Activated CD8-positive, alpha-beta memory T cell treated with anti-CD3 and anti-CD28 coated beads for 24 hours (primary cell): Measurements from ENCODE around the gene BCL7B.
"Not testable (repeated sequence)": the region's sequence is repeated elsewhere in the genome, so short reads cannot be mapped to it uniquely, and the experiment has no call there.

Source experiments
- DNase-seq: peaks from one replicate; pipeline ENCODE4 v3.0.0-alpha.2; 2020

BCL7B gene

DNA sequence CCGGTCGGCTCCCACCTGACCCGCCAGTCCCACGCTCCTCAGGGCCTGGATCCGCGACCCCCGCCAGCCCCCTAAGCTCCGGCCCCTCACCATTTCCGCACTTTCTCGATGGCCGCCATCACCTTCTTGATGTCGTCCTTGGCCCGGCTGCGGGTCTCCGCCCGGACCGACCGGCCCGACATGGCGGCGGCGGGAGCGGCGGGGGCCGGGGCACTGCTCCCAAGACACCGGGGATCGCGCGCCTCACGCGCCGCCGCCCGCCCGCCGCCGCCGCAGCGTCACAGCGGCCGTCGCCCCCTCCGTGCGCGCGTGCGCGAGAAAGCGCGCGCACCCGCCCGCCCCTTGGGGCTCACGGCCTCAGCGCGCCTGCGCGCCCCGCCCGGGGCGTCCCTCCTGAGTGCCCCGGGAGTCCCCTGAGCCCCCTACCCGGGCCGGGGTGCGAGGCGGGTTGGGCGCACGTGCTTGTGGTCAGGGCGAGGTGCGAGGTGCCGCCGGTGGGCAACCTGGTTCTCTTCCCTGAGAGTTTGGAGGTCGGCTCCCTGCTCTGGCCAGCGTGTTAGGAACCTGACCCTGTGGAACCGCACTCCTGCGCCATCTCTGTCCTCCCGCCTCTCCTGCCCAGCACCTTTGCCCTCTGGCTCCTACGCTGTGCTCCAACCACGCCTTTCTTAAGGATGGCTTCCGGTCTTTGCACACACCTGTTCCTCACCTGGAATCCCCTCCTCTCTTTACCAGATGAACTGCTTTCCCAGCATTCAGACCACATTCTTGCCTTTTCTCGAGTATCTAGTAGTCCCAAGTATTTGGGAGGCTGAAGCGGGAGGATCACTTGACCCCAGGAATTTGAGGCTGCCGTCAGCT lies at the start of gene BCL7B:
Gene BCL7B (minus strand): TSS at position 294 of the 861 bp plus-strand sequence. CDS start 112 bp downstream, at position 182.
- peak; percentile 94 for DNase-seq

DNA sequence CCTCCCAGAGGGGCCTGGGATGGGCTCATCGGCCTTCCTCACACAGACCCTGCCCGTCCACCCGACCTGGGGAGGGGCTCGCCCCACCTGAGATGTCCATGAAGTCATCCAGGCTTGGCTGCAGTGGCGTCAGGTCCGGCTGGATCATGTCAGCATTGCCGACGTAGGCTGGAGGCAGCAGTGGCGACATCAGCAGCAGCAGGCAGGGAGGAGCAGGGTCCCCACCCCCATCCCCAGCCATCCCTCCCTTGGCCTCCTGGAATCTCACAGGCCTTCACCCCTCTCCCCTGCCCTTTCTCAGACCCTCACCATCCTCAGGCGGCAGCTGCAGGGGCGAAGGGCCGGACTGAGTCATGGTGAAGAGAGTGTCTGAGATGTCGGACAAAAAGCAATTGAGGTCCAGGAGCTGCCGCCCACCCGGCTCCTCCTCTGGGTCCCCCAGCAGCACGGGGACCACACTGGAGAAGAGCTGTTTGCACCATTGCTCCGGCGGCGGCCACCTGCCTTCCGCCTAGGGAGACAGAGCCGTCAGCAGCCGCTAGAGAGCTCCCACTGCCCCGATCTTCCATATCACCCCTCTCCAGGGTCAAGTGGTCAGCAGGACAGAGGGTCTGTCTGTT lies 48.2 kb upstream of the BCL7B start:
- no peak for DNase-seq

DNA sequence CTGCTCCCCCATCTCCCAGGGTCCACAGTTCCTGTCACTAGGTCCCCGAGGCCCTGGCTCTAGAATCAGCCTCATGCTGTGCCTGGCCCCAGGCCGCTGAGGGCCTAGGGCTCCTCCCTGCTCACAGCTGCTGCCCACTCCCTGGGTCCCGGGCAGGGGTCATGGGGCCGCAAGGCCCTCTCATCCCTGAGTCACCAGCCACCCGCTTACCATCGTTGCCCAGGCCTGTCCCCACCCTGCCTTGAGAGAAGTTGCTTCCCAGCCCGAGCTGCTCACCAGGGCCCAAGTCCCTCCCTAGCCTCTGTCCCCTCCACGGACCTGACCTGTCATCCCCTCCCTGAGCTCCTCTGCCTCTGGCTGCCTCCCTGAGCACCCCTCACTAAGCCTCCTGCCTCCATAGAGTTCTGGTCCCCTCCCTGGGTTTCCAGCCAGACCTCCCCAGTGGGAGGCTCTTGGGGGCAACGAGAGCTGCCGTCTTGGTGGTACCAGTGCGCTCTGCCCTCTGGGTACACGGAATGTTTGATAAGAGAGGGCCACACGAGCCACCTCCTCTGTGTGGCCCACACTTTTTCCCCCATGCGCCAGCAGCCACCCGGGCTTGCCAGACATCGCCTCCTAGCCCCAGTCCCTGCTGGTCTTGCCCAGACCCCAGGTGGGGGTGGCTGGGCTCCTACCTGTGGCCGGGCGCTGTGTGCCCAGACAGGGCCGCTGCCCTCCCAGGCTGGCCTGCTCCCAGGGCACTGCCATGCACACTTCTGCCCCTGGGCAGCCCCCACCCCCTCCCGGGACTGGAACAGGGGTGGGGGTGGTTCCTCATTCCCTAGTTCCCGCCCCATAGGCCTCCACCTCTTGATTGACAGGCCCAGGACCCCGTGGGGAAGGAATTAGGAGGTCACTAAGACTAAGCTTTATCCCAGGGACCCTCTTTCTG lies 45.5 kb upstream of the BCL7B start:
- no peak for DNase-seq

DNA sequence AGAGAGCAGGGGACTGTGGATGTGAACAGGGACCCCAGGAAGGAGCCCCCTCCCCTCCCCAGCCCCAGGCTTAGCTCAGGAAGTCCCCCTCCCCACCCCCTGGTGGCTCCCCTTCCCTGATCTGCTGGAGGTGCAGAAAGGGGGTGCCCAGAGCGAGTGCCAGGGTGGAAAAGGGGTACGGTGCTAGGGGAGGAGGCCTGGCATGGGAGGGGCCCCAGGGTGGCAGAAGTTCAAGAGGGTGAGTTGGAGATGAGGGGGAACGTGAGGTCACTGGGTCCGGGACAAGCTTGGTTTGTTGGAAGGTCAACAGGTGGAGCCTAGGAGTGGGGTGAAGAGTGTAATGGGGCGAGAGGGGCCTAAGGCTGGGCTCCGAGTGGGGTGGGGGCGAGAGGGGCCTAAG lies 42.4 kb upstream of the BCL7B start:
- no peak for DNase-seq

DNA sequence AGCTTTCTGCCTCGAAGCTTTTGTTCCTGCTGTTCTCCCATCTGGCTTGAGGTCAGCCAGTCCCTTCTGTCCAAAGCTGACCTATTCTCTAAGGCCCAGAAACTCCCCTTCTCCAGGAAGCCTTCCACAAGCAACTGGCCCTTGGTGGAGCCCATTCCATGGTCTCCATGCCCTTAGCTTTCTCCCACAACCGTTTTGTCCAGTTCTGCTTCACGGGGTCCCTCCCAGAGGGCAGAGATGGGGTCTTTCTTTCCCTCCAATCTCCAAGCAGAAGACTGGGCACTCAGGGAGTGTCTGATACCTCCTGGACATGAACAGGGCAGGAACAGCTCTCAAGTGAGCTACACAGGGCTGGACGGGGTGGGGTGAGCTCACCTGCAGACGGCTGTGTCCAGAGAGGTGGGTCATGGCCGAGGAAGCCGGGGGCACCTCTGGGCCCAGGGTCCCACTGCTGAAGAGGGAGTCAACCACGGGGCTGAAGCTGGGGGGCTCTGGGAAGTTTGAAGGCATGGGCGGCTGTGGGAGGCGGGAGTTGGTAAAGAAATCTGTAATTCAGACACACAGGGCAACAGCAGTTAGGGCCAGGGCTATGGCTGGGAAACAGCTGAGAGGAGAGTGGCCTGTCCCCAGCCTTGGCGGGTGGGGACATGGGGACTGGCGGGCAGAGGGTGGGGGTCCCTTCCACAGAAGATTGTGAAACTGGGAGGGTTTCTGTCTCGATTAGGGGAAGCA lies 41.8 kb upstream of the BCL7B start:
- no peak for DNase-seq

DNA sequence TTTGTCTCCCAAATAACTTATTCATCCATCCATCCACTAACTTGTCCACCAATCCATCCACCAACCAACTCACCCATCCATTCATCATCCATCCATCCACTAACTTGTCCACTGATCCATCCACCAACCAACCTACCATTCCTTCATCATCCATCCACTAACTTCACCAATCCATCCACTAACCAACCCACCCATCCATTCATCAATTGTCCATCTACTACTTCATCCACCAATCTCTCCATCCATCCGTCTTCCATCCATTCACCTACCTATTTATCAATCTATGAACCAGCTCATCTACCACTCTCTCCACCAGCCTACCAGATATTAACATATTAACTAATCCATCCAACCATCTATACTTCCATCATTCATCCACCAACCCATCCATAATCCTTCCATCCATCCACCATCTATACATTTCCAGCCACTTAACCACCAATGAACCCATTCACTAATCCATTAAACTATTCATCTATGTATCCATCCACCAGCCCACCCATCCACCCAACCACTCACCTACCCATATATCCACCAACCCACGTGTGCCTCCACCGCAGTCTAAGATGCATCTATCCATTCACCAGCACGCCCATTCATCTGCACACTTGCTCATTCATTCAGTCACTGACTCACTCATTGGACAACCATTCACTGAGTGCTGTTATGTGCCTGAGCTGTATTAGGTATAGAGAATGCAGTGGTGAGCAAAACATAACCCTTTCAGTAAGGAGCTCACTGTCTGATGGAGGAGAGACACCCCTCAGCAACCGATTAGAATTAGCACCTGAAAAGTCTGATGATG lies 40.7 kb upstream of the BCL7B start:
- no peak for DNase-seq

DNA sequence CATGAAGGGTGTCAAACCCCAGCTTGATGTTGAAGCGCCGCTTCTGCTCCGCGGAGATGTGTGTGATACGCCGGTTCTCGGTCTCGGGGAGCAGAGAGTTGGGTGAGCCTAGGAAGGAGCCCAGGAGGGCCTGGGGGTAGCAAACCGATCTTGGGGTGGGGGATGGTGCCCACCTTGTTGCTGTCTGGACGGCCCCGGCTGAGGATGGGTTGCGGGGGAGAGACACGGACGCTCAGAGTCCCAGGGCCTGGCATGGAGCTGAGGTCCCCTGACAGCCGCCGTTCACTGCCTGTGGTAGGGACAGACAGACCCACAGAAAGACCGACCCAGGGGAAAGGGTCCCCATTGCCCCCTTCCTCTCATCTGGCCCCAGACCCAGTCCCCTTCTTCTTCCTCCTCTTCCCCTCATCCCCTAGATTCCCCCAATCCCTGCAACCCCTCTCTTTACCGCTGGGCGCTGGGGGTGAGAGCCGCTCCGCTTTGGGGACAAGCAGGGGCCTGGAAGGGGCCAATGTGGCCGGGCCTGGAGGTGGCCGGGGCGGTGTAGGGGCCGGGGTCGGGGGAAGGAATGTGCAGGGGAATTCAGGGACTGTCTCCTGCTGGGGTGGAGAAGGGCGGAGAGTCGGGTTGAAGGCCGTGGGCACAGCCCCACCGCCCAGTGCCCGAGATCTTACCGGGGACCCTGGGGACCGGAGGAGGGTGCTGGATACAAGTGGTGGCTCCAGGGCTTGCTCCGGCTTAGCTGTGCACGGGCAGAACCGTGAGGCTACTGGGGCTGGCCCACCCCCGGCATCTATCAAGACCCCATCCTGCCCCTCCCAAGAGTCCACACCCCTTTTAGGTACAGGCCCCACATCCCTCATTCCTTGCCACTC lies 38.9 kb upstream of the BCL7B start:
- DNase-seq: no peak

DNA sequence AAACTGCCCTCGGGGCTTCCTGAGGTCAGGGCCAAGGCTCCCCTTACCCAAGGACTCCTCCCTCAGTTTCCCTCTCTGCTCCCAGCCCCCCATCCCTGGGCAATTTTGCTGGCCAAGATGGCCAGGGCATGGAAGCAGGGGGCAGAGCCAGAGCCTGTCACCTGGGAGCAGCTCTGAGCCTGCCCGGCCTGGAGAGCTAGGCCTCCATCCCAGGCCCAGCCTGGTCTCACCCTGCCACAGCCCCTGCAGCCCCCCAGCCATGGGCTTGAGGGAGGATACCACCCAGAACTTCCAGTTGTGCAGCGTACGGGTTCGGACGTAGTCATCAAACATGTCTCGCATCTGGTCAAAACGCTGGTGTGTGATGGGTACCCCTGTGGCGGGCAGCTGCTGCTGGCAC lies 37.9 kb upstream of the BCL7B start:
- no peak for DNase-seq

DNA sequence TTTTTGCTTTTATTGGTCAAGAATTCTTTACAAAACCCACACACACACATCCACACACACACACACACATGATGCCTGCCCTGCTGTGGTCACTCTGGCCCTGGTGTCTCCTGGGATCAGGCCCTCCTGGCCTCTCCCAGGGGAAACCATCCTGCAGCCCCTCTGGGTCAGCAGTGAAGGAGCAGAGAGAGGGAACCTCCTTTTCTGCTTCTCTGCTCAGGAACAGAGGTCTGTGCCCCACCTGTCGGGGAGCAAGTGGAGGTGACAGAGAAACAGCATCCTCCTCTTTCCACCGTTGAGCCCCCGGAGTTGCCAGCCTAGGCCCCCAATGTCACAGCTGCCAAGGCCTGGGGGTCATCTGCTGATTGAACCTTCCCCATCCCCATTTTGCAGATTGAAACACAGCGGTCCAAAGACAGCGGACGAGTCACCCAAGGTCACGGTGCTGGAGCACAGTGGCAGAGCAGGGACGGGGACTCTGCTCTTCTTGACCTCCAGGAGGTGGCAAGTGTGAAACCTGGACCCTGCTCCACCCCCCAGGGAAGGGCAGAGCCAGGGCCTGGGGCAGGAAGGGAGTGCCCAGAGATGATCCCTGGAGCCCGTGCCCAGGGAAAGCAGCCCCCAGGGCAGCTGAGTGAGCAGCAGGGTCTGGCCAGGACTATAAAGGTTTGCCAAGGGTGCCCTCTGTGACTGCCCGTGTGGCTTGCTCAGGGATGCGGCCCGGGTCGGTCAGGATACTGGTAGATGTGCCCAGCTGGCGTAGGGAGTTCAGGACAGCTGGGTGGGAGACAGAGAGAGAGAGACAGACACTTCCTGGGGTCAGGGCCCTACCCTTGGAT lies 35.9 kb upstream of the BCL7B start:
- DNase-seq: no peak

DNA sequence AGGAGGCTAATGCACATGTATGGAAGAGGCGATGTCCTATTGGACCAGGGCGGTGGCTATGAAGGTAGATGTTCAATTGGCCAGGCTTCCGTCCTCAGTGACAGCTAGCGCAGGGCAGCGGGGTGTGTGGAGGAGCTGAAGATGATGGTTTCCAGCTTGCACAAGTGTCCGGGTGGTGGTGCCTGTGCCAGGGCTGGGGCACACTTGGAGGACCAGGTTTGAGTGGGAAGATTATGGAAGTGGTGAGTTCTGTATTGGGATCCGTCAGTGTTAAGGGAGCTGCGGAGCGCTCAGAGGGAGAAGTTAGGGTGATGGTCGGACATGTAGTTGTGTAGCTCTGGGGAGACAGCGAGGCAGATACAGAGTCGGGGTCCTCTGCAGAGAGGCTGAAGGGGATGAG lies 29.4 kb upstream of the BCL7B start:
- no peak for DNase-seq

DNA sequence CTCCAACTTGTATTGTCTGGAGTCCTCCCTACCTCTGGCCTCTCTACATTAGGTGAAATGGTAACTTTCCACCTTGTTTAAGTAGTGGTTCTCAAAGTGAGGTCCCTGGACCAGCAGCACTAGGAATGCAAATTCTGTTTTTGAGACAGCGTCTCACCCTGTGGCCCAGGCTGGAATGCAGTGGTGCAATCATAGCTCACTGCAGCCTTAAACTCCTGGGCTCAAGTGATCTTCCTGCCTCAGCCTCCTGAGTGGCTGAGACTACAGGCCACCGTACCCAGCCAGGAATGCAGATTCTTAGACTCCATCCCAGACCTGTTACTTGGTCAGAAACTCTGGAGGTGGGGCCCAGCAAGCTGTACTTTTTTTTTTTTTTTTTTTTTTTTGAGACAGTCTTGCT lies 27.7 kb upstream of the BCL7B start:
- DNase-seq: no peak

DNA sequence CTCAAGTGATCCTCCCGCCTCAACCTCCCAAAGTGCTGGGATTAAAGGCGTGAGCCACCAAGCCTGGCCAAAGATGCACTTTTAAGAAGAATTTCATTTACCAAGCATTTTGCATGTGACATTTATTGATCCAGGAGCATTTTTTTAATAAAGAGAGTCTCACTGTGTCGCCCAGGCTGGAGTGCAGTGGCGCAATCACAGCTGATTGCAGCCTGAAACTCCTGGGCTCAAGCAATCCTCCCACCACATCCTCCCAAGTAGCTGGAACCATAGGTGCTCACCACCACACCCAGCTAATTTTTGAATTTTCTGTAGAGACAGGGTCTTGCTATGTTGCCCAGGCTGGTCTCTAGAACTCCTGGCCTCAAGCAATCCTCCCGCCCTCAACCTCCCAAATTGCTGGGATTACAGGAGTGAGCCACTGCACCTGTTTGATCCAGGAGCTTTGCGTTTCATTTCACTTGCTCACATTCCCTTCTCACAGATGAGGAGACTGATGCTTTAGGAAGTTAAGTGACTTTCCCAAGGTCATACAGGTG lies 25.2 kb upstream of the BCL7B start:
- no peak for DNase-seq

DNA sequence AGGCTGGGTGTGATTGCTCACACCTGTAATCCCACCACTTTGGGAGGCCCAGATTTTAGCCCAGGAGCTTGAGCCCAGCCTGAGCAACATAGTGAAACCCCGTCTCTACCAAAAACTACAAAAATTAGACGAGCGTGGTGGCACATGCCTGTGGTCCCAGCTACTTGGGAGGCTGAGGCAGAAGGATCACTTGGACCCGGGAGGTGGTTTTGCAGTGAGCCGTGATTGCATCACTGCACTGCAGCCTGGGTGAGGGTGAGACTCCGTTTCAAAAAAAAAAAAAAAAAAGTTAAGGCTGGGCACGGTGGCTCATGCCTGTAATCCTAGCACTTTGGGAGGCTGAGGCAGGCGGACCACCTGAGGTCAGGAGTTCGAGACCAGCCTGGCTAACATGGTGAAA lies 23.5 kb upstream of the BCL7B start:
- not testable (repeated sequence) for DNase-seq

DNA sequence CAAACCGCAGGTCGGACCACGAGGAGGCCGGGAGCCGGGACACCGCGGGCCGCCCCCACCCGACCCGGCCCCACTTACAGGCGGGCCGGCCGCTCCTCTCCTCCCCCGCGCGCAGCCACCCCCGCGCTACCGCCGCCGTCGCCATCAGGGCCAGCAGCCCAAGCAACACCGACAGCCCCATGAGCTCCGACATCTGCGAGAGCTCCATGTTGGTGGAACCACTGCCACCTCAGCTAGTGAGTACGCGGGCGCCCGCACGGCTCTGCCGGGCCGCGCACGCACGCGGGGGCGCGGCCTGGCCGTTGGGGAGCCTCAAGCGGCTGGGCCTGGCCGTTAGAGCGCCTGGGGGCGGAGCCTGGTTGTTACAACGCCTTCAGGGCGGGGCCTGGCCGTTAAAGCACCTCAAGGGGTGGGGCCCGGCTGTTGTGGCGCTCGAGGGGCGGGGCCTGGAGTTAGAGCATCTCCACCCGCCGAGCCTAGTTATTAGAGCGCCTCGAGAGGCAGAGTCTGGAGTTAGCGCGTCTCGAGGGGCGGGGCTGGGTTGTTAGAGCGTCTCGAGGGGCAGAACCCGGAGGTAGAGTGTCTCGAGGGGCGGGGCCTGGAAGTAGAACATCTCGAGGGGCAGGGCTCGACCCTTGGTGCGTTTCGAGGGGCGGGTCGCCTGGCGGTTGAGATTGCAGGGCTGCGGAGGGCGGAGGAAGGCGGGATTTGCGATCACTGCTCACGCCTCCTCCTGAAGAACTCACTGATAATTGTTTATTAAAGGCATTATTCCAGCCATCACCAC lies 21.0 kb upstream of the BCL7B start, which contains the start of gene TBL2:
Gene TBL2 (minus strand): TSS at position 238 of the 787 bp plus-strand sequence. CDS start 30 bp downstream, at position 208.
- peak; percentile 99 for DNase-seq

DNA sequence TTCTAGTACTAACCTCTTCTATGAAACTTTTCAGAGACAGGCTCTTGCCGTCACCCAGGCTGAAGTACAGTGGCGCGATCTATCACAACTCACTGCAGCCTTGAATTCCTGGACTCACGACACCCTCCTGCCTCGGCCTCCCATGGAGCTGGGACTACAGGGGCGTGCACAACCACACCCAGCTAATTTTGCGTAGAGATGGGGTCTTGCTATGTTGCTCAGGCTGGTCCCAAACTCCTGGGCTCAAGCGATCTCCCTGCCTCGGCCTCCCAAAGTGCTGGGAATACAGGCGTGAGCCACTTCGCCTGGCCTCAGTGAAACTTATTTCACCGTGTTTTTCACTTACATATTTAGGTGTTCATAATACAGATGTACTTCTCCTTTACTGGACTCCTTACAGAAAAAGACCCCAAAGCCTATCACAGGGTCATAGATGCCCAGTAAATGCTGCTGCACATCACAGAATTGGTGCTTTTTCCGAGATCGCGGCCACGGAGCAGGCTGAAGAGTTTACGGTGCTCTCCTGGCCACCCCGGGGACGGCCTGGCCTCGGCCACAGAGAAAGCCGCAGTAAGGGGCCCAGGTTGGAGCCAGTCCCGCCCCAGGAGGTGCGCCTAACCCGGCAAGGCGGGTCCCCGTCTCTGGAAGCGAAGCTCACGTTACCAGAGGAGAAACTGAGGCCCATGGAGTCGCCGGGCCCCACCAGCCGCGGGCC lies 20.3 kb upstream of the BCL7B start:
- no peak for DNase-seq

DNA sequence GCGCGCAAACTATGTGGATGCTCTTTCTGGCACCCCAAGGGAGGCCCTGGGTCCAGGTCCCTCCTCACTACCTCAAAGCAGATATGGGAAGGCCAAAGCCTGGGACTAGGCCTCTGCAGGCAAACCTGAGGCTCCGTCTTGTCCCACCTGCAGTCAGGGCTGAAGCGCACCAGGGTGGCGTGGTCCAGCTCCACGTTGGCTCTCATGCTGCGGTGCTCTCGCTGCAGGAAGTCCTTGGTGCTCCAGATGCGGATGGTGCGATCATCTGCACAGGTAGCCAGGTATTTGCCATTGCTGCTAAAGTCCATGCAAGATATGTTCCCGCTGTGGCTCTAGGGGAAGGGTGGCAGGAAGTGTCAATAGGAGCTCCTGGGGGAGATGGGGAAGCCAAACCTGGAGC lies 16.3 kb upstream of the BCL7B start:
- no peak for DNase-seq

DNA sequence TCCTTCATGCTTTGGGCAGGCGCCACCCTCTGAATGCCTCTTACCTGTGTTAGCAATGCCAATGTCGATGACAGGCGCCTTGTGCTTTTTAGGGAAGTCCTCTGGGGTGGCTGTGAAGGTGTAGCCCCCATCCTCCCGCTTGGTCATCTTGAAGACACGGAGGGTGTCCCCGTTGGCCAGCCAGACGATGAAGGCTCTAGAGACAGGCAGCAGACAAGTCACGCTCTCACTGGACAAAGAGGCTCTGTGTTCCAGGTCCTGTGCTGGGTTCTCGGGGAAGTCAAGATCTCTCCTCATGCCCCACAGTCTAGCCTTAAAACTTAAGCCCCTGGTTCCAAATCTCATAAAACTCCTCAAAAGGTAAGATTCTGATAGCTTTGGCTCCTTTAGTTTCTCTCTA lies 15.8 kb upstream of the BCL7B start:
- DNase-seq: no peak

DNA sequence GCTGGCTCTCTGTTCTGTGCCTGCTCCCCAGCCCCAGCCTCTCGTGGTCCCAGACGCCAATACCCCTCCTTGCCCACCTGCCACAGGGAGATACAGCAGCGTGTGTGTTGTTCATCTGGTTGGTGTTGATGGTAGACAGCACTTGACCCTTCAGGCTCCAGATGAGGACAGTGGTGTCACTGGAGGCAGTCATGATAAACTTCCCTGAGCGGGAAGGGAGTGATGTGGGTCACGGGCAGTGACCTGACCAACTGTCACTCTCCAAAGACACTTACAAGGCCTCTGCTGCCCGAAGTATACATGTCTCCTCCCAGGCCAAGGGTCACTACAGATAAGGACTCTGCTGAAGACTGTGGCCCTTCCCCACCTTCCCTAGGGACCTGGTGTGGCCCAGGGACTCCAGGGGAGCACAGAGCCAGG lies 15.3 kb upstream of the BCL7B start:
- DNase-seq: no peak
